NT2/D1 (cell line): ENCODE results near the gene CIBAR2.

Experiments used
- SUZ12 ChIP-seq: IDR thresholded peaks from 2 replicates; pipeline ENCODE4 v1.6.1; 2011; ENCODE audit not compliant: insufficient read length, insufficient read depth; ENCODE audit errors: extremely low read depth
- ZNF274 ChIP-seq: IDR thresholded peaks from 2 replicates; pipeline ENCODE4 v1.6.1; 2011; ENCODE audit warnings: mild to moderate bottlenecking, low read depth, low read length

DNA sequence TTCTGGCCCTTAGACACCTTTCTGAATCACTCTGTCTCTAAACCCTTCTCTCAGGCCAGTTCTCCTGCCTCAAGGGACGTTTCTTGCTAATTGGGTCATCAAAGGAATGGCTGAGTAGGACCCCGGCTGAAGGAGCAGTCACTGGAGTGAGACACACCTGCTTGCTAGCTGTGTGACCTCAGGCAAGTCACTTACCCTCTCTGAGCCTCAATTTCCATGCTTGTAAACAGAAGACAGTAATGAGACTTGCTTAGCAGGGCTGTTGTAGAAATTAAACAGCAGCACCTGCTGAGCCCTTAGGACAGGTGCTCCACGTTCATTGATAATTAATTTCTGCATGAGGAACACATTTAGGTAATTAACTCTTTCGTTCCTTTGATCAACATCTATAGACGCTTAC, 6.8 kb downstream of the CIBAR2 start:
- no peak for TF ChIP-seq ZNF274
- no peak for TF ChIP-seq SUZ12
